Measurements from ENCODE around the gene DGKG.
A peak's percentile ranks its signal among the peaks of the same experiment; 100 is the strongest.

DGKG gene

DNA sequence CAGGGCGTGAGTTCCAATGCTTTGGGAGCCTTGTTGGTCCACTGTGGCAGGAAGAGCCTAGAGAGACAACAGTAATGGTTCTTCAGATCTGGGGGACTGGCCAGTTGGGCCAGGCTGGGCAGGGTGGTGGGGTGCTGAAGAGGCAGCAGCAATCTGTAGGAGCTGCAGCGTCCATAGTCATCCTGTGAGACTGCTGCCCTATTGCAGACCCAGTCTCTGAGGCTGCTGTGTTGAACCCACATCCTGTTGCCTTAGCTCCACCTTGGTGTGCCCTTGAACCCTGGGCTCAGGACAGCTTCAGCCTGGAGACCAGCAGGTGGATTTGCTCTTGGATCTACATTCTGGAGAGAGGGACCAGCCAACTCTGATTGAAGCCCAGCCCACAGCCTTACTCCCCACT is 229.5 kb downstream of the DGKG start:
- no peak for DNase-seq

DNA sequence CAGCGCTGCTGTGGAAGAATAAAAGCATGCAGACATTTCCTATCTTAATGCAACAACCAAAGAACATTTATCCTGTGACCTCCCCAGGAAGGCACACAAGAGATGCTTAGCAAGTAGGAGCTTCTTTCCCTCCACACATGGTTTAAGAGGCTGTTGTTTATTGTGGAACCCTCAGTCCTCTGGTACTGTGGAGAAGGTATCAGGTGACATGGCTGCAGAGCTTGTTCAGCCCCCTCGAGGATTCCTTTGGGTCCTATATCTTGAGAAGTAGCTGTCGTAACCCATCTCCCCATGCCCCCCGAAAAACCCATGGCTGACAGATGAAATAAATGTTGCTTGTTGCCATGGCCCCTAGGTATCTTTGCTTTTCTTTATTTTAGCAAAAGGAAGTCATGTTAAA is 232.8 kb downstream of the DGKG start:
- no peak for DNase-seq

DNA sequence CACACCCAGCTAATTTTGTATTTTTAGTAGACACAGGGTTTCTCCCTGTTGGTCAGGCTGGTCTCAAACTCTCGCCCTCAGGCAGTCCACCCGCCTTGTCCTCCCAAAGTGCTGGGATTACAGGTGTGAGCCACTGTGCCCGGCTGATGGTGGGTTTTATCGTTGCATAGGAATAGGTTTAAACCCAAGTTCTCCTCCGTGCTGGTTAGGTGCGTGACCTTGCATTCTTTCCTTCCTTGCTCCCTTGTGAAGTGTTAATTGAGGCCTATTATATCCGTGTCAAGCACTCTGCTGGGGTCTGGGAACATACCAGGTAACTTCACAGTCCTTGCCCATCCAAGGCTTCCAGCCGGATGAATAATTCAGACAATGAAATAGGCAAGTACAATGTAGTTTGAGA is 233.9 kb downstream of the DGKG start:
- no peak for DNase-seq

DNA sequence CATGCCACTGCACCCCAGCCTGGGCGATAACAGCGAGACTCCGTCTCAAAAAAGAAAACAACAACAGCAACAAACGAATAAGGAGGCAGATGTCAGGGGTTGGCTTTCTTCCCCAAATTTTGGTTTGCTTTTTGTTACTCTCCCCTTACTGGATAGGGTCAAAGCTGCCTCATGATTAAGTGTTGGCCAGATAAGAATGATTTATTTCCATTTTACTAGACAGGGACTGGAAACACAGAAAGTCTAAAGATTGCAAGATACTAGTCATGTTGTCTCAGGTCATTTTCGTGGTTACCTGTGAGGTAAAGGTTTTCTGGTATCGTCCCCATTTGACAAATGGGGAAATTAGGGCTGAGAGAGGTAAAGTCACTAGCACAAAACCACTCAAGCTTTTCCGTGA is 234.6 kb downstream of the DGKG start:
- no peak for DNase-seq

DNA sequence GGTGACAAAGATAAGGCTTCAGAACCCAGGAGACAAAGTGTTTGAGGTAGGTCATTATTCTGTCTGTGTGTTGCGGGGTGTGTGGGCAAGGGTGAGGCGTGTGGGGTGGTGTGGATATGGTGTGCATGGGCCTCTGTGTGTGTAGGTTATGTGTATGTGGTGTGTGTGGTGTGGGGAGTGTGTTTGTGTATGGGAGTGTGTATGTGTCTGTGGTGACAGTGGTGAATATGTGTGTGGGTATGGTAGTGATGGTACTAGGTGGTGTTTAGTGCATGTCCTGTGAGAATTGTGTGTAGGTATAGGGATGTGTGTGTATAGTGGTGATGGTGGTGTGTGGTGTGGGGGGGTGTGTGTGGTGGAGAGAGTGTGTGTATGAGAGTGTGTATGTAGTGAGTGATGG is 236.9 kb downstream of the DGKG start:
- no peak for DNase-seq

DNA sequence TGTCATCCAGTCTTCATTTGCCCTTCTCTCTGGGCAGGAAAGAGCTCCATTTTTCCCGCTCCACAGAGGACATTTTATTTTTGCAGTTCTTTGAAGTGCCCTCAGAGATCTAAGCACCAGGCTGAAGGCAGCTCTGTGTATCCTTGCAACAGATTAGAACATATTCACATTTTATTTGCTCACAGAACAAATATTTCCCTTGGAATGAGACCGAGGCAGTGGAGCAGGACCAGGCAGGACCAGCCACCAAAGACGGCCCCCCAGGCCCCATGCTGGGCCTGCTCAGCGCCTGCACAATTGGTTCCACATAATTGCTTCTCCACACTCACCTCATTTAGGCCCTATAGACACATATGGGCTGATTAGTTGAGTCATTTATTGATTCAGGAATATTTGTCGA is 237.4 kb downstream of the DGKG start:
- DNase-seq = no peak

DNA sequence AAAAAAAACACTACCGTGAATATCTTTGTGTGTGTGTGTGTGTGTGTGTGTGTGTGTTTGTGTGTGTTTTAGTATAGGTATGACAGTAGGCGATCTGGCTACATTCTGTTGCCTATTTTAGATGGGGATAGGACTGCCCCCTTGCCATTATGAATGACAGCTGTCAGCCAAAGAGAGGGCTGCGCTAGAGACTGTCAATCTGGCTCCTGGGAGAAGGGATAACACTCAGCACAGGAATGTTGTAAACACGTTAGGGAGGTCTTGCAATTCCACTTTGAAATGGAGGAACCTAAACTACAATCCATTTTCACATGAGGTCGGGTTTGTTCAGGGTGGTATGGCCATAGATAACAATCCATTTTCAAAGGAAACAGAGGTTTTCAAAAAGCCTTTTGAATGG is 239.0 kb downstream of the DGKG start:
- DNase-seq = no peak

DNA sequence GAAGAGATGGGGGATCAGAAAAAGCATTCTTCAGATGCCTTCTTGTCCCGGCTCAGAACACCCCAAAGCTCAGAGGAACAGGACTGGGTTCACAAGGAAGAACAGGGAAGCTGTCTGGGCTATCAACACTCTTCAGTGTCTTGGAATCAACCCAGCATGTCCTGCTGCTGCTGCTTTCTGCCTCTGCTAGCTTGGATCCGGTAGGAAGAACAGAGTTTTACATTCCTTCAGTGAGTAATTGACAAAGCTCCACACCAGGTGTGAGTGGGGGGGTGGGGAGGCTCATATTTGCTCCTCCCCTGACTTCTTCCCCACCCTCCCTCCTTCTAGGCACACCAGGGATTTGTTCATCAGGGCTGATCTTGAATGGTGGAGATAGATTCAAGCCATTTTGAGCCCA is 240.1 kb downstream of the DGKG start:
- DNase-seq = no peak

DNA sequence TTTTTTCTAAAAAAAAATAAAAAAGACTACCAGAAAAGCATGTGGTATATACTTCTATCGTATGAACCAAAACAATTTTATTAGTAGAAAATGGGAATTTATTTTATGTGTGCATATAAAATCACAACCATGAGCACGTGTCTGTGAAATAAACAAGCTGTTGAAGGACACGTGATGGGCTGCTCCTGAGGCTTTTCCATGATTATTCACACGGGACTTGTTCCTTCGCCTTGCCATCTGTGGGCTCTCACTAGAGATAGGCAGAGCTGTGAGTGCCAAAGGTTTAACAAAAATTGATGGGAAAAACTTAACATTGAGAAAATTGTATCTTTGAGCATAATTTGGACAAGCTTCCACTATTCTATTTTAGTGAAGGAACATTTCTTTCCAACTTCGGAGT is 240.8 kb downstream of the DGKG start:
- DNase-seq = no peak

DNA sequence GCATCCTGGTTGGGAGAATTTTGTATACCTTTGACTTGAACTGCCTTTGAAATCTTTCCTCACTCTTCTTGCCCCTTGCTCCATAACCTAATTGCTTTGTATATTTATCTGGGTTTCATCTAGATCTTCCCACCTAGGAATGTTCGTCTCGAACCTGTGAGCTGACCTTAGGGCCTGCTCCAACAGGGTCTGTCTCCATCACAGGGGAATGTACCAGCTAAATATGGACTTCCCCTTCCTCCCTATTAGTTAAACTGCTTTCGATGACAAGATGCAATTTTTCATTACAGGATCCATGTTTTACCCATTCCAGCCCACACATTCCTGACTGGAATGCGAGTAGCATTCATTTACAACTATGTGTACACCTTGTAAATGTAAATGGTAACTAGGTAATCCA is 242.5 kb downstream of the DGKG start:
- no peak for DNase-seq

DNA sequence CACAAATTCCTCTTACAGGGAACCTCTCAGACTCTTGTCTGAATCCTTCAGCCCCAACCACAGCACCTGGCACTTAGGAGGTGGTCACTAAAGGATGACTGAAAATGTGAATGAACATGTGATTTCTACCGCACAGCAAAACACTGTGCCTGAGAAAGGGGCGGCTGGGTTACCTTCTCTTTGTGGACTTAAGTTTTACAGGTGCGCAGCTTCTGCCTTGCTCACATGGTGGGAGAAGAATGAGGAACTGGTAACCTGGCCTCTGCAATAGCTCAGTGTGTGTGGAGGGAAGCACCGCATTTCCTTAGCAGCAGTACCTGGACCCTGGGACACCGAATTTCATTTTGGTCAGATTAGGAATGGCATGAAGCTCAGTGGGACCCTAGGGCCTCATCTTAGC is 243.3 kb downstream of the DGKG start:
- no peak for DNase-seq

DNA sequence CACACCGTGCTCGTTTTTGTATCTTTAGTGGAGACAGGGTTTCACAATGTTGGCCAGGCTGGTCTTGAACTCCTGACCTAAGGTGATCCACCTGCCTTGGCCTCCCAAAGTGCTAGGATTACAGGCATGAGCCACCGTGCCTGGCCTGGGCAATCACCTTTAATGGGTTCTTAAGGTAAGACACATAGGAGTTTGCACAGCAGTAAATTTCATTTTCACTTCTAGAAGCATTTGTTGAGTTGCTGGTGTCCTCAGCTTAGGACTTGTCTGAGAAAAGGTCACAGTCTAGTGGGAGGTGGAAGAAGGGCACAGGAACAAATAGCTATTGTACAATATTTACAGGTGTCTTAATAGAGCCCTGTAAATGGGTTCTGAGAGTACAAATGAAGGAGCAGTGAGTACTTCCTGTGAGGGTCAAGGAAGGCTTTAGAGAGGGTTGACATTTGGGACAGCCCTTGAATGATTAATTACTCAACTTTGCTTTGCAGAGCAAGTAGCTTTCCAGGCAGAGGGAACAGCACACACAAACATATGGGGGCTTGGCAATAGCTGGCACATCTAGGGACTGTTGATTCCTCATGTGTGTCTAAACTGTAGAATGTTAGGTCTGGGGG is 244.4 kb downstream of the DGKG start:
- no peak for DNase-seq

DNA sequence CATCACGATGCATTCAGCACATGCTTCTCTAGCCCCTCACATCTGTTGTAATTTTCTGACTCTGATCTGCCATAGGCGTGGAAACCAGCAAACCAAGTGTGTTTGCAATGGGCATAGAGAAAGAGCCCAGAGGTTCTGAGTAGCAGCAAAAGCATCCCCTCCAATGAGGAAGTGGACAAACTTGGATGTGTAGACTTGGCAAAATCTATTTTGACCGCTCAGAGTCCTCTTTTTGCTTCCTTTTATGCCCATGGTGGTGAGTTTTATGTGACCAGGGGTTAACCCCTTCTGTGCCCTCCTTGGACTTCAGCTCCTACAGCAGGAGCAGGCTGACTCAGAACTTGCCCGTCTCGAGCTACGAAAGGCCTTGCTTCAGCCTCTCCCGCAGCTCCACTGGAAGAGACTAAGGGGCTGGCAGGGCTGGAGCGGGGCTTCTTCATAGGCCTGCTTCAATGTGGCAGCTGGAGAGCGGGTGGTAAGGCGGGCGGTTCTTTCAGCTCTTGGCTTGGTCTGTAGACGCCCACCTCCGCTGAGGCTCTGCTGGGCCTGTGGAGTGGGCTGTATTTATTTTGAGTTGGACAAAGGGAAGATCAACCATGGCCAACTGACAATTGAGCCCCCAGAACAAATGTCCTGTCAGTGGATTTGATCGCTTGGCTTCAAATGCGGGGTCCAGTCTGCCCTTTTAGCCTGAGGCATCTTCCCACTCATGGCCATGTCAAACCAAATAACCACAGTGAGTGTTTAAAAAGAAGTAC is 246.6 kb downstream of the DGKG start:
- no peak for DNase-seq

DNA sequence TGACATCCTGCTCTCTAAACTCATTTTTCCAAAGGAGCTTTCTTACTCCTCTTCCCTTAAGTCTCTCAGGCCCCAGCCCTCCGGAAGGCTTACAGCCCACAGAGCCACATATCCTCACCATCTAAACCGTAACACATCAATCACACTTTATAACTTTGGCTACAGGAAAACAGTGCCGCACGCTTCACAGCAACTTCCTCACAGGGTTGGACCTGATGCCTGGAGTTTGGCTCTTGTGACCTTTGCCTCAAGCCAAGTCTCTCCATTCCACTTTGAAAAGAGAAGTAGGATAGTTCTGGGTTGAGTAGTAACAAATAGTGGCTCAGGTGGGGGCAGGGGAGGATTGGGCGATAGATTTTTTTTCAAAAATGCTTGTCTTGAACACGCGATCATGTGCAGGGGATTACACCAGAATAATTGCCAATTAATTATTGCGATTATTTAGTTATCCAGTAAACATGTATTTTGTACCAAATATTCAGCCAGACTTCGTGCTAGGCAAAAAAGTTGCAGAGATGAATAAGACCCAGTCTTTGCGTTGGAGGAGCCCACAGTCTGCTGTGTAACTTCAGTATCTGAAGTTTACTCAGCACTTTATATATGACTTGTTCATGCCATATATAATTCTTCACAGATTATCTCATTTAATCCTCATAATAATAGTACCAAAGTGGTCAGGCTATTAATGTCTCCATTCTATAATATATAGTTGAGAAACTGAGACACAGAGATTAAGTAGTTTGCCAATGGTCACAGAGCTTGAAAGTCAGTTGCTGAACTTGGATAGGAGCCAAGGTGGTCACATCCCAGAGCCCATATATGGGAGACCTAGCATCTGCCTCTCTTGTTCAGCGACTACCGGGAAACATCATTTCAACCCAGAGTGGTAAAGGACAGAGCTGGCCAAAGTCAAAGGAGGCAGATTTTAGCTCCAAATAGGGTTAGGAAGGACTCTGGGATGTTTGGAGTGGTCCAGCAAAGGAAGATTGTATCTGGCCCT is 250.8 kb downstream of the DGKG start:
- DNase-seq = no peak

DNA sequence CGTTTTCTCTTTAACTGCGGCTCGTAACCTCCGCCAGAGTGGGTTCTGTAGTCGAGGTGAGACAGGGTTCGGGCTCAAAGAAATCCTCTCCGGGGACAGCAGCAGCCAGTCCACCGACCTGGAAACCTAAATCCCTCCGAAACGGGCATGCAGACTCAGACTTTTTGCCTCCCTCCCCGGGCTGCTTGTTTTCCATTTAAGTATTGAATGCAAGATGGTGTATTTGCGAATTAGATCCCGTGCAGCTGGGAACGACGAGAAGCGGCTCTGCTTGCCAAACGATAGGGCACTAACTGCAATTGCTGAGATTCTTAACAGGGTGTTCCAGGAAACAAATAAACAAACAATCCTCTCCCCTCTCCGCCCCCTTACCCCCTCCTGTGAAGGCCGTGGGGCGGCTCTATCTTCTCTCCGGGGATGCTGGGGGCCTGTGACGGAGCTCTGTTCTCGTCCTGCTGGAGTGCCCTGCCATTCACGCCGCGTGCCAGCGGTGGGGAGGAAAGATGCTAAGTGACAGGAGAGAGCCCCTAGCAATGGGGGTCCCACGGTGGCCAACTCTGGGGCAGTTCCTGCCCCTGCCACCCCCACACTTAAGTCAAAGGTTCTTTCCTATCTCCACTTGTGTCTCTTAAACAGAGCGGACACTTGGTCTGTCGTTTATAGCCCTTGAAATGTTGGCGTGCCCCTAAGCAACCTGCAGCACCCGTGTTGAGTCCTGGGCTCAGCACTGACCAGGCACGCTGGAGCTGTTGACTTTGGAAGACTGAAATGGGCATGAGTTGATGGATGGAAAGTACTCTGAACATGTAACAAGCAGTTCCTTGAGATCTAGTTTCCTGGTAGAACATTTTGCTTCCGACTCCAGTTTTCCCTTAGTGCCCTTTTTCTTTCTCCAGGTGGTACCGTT is 251.9 kb downstream of the DGKG start:
- DNase-seq = no peak

DNA sequence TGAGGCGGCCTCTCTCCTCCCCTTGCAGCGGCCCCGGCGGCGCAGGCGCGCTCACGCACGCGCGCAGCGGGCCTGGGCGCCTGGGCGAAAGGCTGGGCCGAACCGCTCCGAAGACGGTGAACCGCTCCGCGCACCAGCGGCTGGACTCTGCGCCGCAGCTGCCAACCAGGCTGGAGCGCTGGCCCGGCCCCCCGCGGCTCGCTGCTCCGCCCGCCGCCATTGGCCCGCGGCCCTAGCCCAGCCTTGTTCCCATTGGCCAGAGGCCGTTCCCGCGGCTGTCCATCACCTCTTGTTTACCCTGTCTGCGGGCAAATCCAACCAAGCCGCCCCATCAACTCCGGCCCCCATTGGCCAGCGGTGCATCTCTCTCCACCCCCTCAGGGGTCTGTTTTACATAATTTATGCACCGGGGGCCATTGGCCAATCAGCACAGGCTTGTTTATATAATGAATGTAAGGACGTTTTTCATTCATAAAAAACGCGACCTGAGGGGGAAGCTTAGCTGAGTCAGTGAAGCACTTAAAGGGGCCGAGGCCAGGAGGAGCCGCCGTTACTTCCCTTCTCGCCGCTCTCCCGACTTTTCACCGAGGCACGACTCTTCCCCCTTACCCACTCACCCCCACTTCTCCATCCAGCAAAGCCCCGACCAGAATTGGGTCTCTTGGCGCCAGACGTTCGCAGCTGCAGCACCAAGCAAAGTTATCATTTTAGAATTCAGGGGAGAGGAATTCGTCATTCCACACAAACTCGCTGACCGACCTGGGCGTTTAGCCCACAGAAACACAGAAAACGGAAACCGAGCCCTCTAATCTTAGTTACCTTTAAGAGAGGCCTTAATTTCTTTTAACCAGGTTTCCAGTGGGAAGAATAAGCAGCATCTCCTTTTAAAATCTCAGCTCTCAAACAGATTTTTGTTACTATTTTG is 252.8 kb downstream of the DGKG start, which contains the start of gene ETV5:
Gene ETV5 (minus strand): TSS at position 149 of the 925 bp plus-strand sequence. CDS start 3,221 bp downstream, outside the sequence.
- DNase-seq = peak; percentile 93

DNA sequence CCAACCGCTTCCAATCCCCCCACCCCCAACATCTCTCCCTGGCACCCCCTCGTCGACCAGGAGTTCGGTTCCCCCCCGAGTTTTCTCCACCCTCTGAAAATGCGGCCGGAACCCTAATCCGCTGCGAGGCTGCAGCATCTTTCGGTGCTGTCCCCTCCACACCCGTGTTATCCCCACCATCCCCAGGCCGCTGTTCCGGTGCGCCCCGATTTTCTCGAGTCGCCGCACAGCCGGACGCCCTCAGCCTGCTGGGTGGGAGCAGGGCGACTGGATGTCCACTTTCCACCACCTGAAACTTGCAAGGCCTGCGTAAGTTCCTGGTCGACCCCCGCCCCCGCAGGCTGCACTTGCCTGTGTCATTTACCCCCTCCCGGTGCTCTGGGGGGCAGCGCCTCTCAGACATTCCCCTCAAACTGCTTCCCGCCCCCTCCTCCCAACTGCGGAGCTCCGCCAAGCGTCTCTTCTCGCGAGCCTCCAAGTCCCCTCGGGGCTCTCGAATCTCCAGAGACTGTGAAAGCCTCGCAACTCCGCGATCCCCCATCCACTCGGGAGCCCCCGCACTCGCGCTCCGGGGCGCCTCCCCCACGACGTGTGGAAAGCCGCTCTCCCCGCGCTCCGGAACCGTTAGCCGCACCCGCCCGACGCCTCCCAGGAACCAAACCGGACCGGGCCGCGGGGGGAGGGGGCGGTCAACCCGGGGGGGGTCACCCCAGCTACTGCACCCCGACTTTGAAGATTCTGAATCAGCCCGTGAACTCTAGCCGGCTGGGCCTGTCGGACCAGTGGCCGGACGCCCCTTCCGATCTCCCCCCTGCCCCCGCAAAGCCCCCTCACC is 253.7 kb downstream of the DGKG start:
- no peak for DNase-seq

DNA sequence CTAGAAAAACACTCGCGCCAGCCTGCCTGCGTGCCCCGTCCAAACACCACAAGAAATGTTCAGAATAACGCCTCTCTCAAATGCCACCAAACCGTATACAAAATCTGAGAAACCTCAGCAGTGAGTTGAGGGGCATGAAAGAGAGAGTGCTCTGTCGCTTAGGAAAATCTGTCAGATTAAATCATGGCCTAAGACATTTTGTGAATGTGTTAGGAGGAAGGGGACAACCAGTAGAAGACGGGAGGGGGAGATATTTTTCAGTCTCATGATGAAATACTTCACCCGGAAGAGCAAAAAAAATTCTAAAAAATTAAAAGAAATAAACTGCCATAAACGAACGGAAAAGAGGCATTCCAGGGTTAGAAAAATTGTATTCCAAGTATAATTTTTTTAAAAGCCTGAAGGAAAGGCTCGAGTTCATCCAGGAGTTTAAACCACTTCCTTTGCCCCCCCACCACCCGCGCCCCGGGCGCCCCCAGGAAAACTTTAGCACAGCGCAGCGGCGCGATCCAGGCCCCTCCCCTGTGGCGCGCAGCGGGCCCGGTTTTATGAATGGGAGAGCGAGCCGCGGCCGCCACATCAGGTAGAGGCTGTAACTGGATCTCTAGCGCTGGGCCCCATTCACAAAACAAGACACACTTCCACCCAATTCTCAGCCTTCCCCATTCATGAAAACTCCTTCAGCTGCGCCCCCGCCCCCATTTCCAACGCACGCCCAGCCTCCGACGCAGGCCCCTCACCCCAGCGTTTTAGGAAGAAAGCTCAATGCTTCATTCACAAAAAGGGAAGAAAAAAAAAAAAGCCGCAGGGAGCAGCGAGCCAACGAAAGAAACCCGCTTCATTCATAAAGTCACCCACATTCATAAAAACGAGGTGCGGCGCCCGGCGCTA is 254.6 kb downstream of the DGKG start:
- peak; percentile 47 for DNase-seq

DNA sequence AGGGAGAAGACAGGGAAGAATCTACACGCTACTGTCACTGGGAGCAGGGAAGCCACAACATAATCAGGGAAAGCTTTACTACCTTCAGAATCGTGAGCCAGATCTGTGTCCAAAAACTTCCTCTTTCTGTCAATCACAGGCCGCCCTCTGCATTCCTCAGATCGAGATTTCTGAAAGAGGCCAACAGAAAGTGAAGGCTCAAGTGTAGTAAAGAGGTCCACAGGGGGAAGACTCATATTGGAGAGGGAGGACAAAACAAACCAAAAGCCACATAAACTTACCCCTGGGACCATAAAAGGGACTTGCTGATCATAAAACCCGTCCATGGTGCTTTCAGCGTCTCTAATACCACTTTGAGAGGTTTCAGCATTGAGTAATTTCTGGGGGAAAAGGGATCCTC is 256.5 kb downstream of the DGKG start:
- no peak for DNase-seq

Measured in KG1 (cell line).